Fibroblast of skin of right quadriceps (primary cell): Measurements from ENCODE around the gene DDAH1.
A peak's percentile ranks its signal among the peaks of the same experiment; 100 is the strongest.

Experiments used
- DNase-seq: peaks from one replicate; pipeline ENCODE4 v3.0.0-alpha.2; 2013

DDAH1 gene

GRCh38 chr1:85437139-85437538, 27.8 kb downstream of the DDAH1 start:
- no peak for DNase-seq

DNA sequence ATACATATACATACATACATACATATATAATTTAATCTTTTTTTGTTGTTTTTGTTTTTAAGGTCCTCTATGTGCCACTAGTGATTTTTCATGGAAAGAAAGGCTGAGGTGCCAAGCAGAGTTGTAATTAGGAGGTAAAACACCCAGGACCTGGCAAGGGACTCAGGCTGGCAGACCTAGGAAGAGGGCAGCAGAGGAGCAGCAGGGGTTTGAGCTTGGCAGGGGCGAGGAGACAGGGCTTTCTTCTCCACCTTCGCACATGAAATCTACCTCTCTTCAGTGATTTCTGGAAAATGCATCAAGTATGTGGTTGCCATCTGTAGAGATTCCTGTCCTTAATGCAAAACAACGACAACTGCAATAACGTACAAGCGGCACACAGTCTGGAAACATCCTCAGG, 31.9 kb downstream of the DDAH1 start:
- no peak for DNase-seq

DNA sequence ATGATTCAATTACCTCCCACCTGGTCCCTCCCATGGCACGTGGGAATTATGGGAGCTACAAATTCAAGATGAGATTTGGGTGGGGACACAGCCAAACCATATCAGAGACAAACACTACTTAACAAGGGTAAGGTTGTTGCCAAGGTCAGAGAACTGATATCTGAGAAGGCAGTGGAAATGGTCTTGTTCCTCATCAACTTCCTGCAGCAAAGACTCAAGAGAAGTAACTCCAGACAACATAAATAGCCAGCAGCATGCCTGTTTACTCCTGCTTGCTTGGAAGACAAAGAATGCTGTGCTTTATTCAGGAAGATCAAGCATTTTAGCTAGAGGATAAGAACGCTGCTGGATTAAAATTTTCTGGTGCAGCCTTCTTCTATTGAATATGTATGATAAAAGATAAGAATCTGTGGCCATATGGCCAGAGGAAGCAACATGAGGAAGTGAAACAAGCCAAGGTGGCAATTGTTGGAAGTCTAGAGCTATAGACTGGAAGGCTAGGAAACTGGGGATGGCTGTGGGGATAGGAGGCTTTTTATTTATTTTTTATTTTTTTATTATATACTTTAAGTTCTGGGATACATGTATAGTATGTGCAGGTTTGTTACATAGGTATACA, 36.4 kb downstream of the DDAH1 start:
- DNase-seq = no peak

- DNase-seq = no peak
These were observed 37.1 kb downstream of the DDAH1 start for GRCh38 chr1:85427849-85428248.

DNA sequence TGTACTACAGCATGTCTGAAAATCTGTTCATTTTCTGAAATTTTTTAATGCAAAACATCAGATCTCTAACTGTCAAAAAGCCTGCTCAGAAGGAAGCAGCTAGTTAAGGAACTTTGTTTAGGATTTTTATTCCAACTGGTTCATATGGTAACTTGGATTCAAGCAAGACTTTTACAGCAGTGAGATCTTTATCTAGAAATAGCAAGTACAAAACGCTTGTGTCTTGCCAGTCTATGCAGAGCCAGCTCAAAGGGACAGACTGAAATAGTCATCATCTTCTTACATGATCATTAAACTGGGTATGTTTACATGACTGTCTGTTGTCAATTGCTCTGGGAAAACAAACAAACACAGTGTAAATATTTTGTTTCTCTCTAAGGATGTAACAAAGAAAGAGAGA, 37.6 kb downstream of the DDAH1 start:
- no peak for DNase-seq

DNA sequence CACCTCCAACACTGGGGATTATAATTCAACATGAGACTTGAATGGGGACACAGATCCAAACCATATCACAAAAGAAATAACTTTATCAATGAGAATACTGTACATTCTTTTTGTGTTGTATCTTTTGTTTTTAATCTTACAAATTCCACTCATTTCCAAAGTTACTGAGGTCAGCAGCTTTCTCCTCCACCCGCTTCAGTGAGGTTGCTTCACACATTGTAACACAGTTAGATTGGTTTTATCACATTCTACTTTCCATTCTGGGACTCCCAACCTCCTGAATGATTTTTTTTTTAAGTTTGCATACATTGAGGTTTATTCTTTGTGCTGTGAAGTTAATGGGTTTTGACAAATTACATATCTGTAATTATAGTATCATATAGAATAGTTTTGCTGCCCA, 43.8 kb downstream of the DDAH1 start:
- DNase-seq = no peak

DNA sequence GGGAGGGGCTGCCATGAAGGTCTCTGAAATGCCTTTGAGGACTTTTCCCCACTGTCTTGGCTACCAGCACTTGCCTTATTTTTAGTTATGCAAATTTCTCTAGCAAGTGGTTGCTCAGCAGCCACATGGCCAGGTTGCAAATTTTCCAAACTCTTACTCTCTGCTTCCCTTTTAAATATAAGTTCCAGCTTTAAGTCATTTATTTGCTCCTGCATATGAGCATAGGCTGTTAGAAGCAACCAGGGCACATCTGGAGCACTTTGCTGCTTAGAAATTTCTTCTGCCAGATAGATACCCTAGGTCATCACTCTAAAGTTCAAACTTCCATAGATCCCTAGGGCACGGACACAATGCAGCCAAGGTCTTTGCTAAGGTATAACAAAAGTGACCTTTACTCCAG, 44.8 kb downstream of the DDAH1 start:
- DNase-seq = no peak

- no peak for DNase-seq
These were observed 47.1 kb downstream of the DDAH1 start for GRCh38 chr1:85417876-85418275.

- DNase-seq = no peak
These were observed 47.9 kb downstream of the DDAH1 start for GRCh38 chr1:85417017-85417416.

- peak; percentile 19 for DNase-seq
These were observed 51.8 kb downstream of the DDAH1 start for GRCh38 chr1:85413169-85413568.

- no peak for DNase-seq
These were observed 53.2 kb downstream of the DDAH1 start for GRCh38 chr1:85411567-85412305.

DNA sequence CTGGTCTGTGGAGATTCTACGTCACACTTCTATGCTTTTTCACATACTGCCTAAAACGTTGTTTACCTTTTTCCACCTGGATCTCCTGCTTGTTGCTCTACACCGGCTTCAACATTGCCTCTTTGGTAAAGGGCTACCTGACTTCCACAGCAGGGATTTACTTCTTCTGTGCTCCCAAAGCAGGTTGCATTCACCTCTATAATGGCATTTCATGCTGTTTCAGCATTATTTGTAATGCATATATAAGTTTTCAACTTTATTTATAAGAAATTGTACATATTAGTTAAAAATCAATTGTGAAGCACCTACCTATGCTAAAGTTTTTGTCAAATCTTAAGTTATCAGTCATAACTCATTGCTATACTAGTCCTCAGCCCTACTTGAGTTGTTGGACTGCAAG, 55.4 kb downstream of the DDAH1 start:
- no peak for DNase-seq

GRCh38 chr1:85407746-85408377, 57.1 kb downstream of the DDAH1 start:
- no peak for DNase-seq

DNA sequence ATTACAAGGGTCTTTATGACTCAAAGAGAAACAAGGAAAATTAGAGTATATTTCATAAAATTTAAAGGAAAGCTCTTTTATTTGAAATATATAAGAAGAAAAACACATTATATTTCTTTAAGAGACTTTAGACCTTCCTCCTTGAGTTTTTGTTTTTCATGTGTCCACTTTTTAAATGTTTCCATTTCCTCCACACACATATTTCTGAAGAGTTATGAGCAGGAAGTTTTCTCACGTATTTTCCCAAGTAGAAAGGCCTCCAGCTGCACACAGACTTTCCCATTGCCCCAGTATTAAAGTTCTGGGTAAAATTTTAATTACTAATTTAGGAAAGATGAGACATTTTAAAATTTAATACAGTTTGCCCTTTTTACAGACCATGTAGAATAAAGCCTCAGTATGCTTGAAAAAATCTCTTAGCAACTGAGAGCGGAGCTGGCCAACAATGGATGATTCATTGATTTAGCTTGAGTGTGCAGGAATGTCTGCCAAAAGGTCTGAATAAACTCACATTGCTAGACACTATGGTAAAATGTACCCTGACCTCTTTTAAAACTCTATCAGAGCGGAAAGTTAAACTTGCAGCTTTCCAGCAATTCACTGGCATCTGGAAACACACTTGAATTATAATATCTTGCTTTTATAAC, 57.9 kb downstream of the DDAH1 start:
- DNase-seq = peak; percentile 89

- DNase-seq = no peak
These were observed 58.9 kb downstream of the DDAH1 start for GRCh38 chr1:85406081-85406480.

- DNase-seq = peak; percentile 28
These were observed 60.6 kb downstream of the DDAH1 start for GRCh38 chr1:85404408-85404807.

DNA sequence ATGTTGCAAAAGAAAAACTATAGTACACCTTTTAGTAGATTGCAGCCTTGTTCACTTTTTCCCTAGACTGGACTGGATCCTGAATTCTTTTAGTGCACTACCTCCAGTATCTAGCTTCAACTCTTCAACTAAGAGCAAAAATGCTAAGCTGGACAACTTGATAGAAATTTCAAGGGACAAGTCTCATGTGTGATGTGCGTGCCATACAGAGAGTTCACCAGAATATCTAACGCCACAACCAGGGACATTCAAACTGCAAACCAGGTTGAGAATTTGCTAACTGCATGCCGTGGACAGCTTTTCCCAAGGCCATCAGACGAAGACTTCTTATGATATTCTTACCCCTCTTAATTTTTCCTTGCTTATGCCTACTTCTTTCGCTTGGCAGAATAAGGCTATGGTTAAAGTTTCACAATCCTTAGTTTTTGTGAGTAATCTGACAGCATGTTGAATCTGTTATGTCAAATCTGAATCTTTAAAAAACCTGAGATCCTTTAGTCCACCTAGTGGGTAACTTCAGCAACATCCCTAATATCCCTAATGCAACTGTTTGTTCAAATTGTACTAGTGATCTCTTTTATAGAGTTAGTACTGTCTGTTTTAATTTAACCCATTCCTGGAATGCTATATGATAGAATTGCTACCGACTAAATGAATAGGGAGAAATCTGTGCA, 66.4 kb downstream of the DDAH1 start:
- DNase-seq = peak; percentile 64

- DNase-seq = no peak
These were observed 67.4 kb downstream of the DDAH1 start for GRCh38 chr1:85397490-85398032.

- no peak for DNase-seq
These were observed 68.8 kb downstream of the DDAH1 start for GRCh38 chr1:85396194-85396593.

DNA sequence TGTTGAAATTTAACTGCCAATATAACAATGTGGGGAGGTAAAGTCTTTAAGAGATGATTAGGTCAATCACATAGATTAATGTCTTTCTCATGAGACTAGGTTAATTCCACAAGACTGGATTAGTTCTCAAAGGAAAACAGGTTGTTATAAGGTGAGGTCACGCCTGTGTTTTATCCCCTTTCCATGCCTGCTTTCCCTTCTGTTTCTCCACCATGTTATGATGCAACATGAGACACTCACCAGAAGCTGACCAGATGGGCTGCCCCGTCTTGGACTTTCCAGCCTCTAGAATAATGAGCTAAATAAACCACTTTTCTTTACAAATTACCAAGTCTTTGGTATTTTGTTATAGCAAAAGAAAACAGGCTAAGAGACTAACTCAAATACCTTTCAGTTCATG, 70.8 kb downstream of the DDAH1 start:
- DNase-seq = no peak

DNA sequence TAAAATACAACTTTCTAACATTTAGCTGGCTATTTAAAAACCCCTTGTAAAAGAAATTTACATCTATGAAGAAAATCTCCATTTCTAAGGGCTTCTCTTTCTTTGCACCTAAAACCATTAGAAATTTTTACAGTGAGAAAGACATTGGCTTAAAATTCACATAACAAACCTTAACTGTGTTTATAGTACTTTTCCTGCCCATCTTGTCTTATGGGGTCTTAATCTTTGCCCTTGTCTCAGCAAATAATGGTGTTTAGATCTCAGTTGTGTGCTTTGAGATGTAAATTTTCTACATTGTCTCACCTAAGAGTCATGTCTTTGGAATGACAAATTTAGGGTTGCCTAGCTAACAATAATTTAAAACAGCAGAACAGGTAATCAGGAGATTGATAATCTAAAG, 71.5 kb downstream of the DDAH1 start:
- DNase-seq = no peak

DNA sequence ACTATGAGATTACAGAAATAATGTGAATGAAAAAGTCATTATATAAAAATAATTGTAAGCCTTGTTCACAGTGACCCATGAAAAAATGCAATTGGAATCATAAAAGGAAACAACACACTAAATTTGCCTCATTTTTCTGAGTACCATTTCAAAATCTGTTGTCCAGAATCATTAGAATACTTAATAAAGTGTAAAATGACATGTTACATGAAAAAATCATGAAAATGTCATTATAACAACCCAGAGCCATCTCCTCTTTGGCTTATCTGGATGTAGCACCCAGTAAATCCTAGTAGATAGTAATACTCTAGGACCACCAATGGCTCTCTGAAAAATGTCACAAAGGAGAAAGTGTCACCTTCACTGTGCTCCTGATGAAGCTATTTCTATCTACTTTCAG, 76.5 kb downstream of the DDAH1 start:
- DNase-seq = no peak

DNA sequence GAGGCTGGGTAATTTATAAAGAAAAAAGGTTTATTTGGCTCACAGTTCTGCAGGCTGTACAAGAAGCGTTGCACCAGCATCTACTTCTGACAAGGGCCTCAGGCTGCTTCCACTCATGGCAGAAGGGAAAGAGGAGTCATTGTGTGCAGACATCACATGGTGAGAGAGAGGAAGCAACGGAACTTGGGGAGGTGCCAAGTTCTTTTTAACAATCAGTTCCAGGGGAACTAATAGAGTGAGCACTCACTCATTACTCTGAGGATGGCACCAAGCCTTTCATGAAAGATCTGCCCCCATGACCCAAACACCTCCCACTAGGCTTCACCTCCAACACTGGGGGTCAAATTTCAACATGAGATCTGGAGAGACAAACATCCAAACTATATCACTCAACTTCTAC, 77.2 kb downstream of the DDAH1 start:
- no peak for DNase-seq
